Transverse colon (tissue), 4 donors: ENCODE measurements around the gene MED25. TPM values are rescaled to one million over a fixed set of nuclear protein-coding genes. Genes with fewer than 3 reads are reported as not detected.

Experiments
- DNase-seq: peaks from one replicate; pipeline ENCODE4 v3.0.0-alpha.2; 2019
- H3K27ac ChIP-seq, 4 donors: fragments of 200-600 bp; sonication (generic); 2 replicates each; pipeline ENCODE4 v1.5.1; 2016 to 2018; ENCODE audit warnings: inconsistent platforms in 4 of 4
- H3K27me3 ChIP-seq: fragments of 200-600 bp; sonication (generic); 2 replicates; pipeline ENCODE4 v1.5.1; 2017; ENCODE audit warnings: inconsistent platforms
- H3K36me3 ChIP-seq, 4 donors: fragments of 200-600 bp; sonication (generic); 2 replicates each; pipeline ENCODE4 v1.5.1; 2017 to 2019; ENCODE audit warnings: inconsistent platforms in 4 of 4
- H3K4me1 ChIP-seq, 4 donors: fragments of 200-600 bp; sonication (generic); 2 replicates each; pipeline ENCODE4 v1.5.1; 2017 to 2020; ENCODE audit warnings: inconsistent platforms in 4 of 4
- H3K4me3 ChIP-seq, 4 donors: fragments of 200-600 bp; sonication (generic); 1 replicate in 1 of 4; 2 replicates in 3 of 4; pipeline versions ENCODE4 v1.5.1 to v1.6.1; 2017 to 2019; ENCODE audit warnings: inconsistent platforms in 4 of 4
- H3K9me3 ChIP-seq, 2 donors: fragments of 200-600 bp; sonication (generic); 2 replicates each; pipeline ENCODE4 v1.5.1; 2017 to 2019; ENCODE audit warnings: inconsistent platforms in 2 of 2
- CTCF ChIP-seq, 5 experiments: fragments of 200-600 bp in 3 of 5; fragments of 450-650 bp in 2 of 5; sonication (generic) in 3 of 5; IDR thresholded peaks; 1 replicate in 2 of 5; 2 replicates in 3 of 5; pipeline ENCODE4 v1.5.1; 2016 to 2017; ENCODE audit warnings: antibody characterized with exemption in 5 of 5, inconsistent platforms in 3 of 5, mild to moderate bottlenecking in 2 of 5, moderate library complexity in 1 of 5
- EP300 ChIP-seq: sonication (generic); formaldehyde crosslinking; IDR thresholded peaks from one replicate; pipeline ENCODE4 v1.6.1; 2017; ENCODE audit warnings: antibody characterized with exemption, low read depth
- POLR2A ChIP-seq: fragments of 450-650 bp; IDR thresholded peaks from one replicate; pipeline ENCODE4 v1.6.1; 2016; ENCODE audit warnings: antibody characterized with exemption, mild to moderate bottlenecking, moderate library complexity
- POLR2AphosphoS5 ChIP-seq, 3 donors: sonication (generic); formaldehyde crosslinking; IDR thresholded peaks; one replicate each; pipeline ENCODE4 v1.6.1; 2016; ENCODE audit warnings: antibody characterized with exemption in 3 of 3
- WGBS, 2 donors: methylation state at CpG; one replicate each; pipeline ENCODE4 v1.1.5; 2018; ENCODE audit warnings: low coverage in 1 of 2; 5-methylcytosine and 5-hydroxymethylcytosine counted together
- in situ Hi-C, 4 donors: fragments of 200-750 bp; cut with MboI; loops; one replicate each; pipeline versions ENCODE4 v1.15.0 to v1.15.1; 2017; ENCODE audit warnings: low sequenced_read_pairs in 3 of 4, low pct_ligation_motif_present in 1 of 4, low pct_unique_long_range_greater_than_20kb in 1 of 4
- intact Hi-C: fragments of 100-400 bp; cut with DNase I; formaldehyde crosslinking; loops from one replicate; pipeline ENCODE4 v1.15.1; 2023; ENCODE audit warnings: low total_unique reads
- total RNA-seq, 4 donors: library from RNA; depleted of rRNA; stranded (reverse); fragments of >200 nt; gene quantifications; one replicate each; pipeline ENCODE4 v1.1.0, GENCODE V29; 2016

MED25 gene
- total RNA-seq, 4 donors from 2014 or later: 26.9 to 46.6 (median 38.7) TPM

GRCh38 chr19:49855676-49856573 is 37.8 kb downstream of the MED25 start:
- in situ Hi-C loops: loop anchor here in 1 of 4 donors (25.0 kb wide), 1 partner anchor 369 kb away; the partner anchor contains the start of genes RPL13A and RPS11
- WGBS, 2 donors: 80 to 100% methylated on average over 2 to 21 of the region's 21 CpGs
- H3K27ac ChIP-seq: no peak overlapping the region
- no peaks in the 10 kb centered on the region for H3K9me3 ChIP-seq
- no peak for DNase-seq
- peaks cover 0 to 11% (median 2%) of the 10 kb centered on the region in 4 donors for H3K36me3 ChIP-seq
- no peaks in the 10 kb centered on the region for H3K27me3 ChIP-seq
- TF ChIP-seq CTCF (IDR thresholded peaks at IDR 0.05) (no peak), POLR2A (no peak), POLR2AphosphoS5 (IDR thresholded peaks at IDR 0.05) (no peak), EP300 (no peak)
- peaks cover 14 to 24% (median 21%) of the 10 kb centered on the region in 4 donors for H3K4me1 ChIP-seq
- H3K4me3 ChIP-seq: no peak overlapping the region
- intact Hi-C loops: no loop called here

- in situ Hi-C loops: loop anchor here in 1 of 4 donors (25.0 kb wide), 1 partner anchor 369 kb away; the partner anchor contains the start of genes RPL13A and RPS11
- WGBS, 2 donors: 87% methylated on average over 18 of the region's 18 CpGs; no CpG with 5 or more reads in 1 of the 2 donors
- H3K27me3 ChIP-seq: no peaks in the 10 kb centered on the region
- intact Hi-C loops: no loop called here
- H3K4me1 ChIP-seq: peaks cover 18 to 30% (median 24%) of the 10 kb centered on the region in 4 donors
- peaks cover 0 to 11% (median 2%) of the 10 kb centered on the region in 4 donors for H3K36me3 ChIP-seq
- no peak for TF ChIP-seq CTCF (IDR thresholded peaks at IDR 0.05)
- TF ChIP-seq POLR2AphosphoS5 (IDR thresholded peaks at IDR 0.05): no peak
- no peak overlapping the region for H3K27ac ChIP-seq
- no peak for DNase-seq
- H3K4me3 ChIP-seq: no peak overlapping the region
- H3K9me3 ChIP-seq: no peaks in the 10 kb centered on the region
These were observed 38.5 kb downstream of the MED25 start for GRCh38 chr19:49856574-49857021.

- Histone ChIP-seq H3K36me3 (peaks cover 0 to 11% (median 2%) of the 10 kb centered on the region in 4 donors), H3K27ac (no peak overlapping the region), H3K9me3 (no peaks in the 10 kb centered on the region), H3K4me3 (no peak overlapping the region), H3K27me3 (no peaks in the 10 kb centered on the region), H3K4me1 (peaks cover 14 to 25% (median 20%) of the 10 kb centered on the region in 4 donors)
- TF ChIP-seq POLR2AphosphoS5 (IDR thresholded peaks at IDR 0.05) (peak in 1 of 3 donors; percentile 2), CTCF (IDR thresholded peaks at IDR 0.05) (no peak)
- in situ Hi-C loops (loop anchor here in 1 of 4 donors (25.0 kb wide), 1 partner anchor 370 kb away; the partner anchor contains the start of genes RPL13A and RPS11), intact Hi-C loops (no loop called here)
- 94% methylated on average over 26 of the region's 26 CpGs; no CpG with 5 or more reads in 1 of the 2 donors for WGBS, 2 donors
- no peak for DNase-seq
These were observed 39.2 kb downstream of the MED25 start for GRCh38 chr19:49857061-49857837.

- 67% methylated on average over 4 of the region's 5 CpGs; no CpG with 5 or more reads in 1 of the 2 donors for WGBS, 2 donors
- Histone ChIP-seq H3K27me3 (no peaks in the 10 kb centered on the region), H3K27ac (no peak overlapping the region), H3K4me3 (no peak overlapping the region), H3K9me3 (no peaks in the 10 kb centered on the region), H3K4me1 (peaks cover 9 to 20% (median 15%) of the 10 kb centered on the region in 4 donors), H3K36me3 (peaks cover 0 to 11% (median 2%) of the 10 kb centered on the region in 4 donors)
- TF ChIP-seq POLR2A: no peak
- TF ChIP-seq CTCF (IDR thresholded peaks at IDR 0.05): no peak
- TF ChIP-seq POLR2AphosphoS5 (IDR thresholded peaks at IDR 0.05): no peak
- no peak for TF ChIP-seq EP300
- in situ Hi-C loops: loop anchor here in 1 of 4 donors (25.0 kb wide), 1 partner anchor 370 kb away; the partner anchor contains the start of genes RPL13A and RPS11
- no peak for DNase-seq
- intact Hi-C loops: no loop called here
These were observed 39.7 kb downstream of the MED25 start for GRCh38 chr19:49857838-49858087.
